H1 (cell line): ENCODE data around the gene MAD2L1BP. TPM values are rescaled to one million over a fixed set of nuclear protein-coding genes. Genes with fewer than 3 reads are reported as not detected.

Source experiments
- polyA plus RNA-seq, 7 experiments: library from polyadenylated mRNA; depleted of rRNA in 3 of 7; stranded (reverse) in 5 of 7; unstranded in 2 of 7; fragments of >200 nt in 5 of 7; fragments of 200-250 nt in 2 of 7; gene quantifications; 1 replicate in 5 of 7; 2 replicates in 1 of 7; 4 replicates in 1 of 7; pipeline versions ENCODE4 v1.2.1 to v1.2.3, GENCODE V29; 2011 to 2013; ENCODE audit warnings: missing spikeins in 2 of 7, mixed read lengths in 2 of 7
- total RNA-seq: library from RNA; stranded (reverse); fragmentation: NEBNext Ultra II Directional; extraction: Animal tissue kit (Norgen Biotek cat#: 25700); gene quantifications from 2 replicates; pipeline ENCODE4 v1.2.1, GENCODE V29; 2021

MAD2L1BP gene
- total and polyA plus RNA-seq, 2 of the 8 experiments (the other 6 are each of a cell fraction or from before 2014, with no cell fraction given) = 35.5 to 70.0 TPM

Other genes starting within 250 kb of the MAD2L1BP start
- gene ABCC10, start 208.3 kb upstream of the MAD2L1BP start, total RNA-seq = 21.0 and 24.6 TPM in 2 replicates
- gene ABCC10, start 208.3 kb upstream of the MAD2L1BP start, polyA plus RNA-seq (2011; rRNA removed) = 15.5 and 22.3 TPM in 2 replicates
- 0.37 and 0.67 TPM in 2 replicates for gene DLK2, start 180.3 kb upstream of the MAD2L1BP start, total RNA-seq
- 0.80 and 1.6 TPM in 2 replicates for gene DLK2, start 180.3 kb upstream of the MAD2L1BP start, polyA plus RNA-seq (2011; rRNA removed)
- 36.8 and 40.4 TPM in 2 replicates for gene TJAP1, start 158.3 kb upstream of the MAD2L1BP start, total RNA-seq
- 30.7 and 50.1 TPM in 2 replicates for gene TJAP1, start 158.3 kb upstream of the MAD2L1BP start, polyA plus RNA-seq (2011; rRNA removed)
- 0.26 and 0.69 TPM in 2 replicates for gene LRRC73, start 125.5 kb upstream of the MAD2L1BP start, total RNA-seq
- gene LRRC73, start 125.5 kb upstream of the MAD2L1BP start, polyA plus RNA-seq (2011; rRNA removed) = 0.24 and 0.25 TPM in 2 replicates
- 77.2 and 78.2 TPM in 2 replicates for gene YIPF3, start 118.9 kb upstream of the MAD2L1BP start, total RNA-seq
- gene YIPF3, start 118.9 kb upstream of the MAD2L1BP start, polyA plus RNA-seq (2011; rRNA removed) = 225 and 284 TPM in 2 replicates
- gene POLR1C, start 118.8 kb upstream of the MAD2L1BP start, total RNA-seq = 46.9 and 49.6 TPM in 2 replicates
- 30.0 and 42.9 TPM in 2 replicates for gene POLR1C, start 118.8 kb upstream of the MAD2L1BP start, polyA plus RNA-seq (2011; rRNA removed)
- gene XPO5, start 59.8 kb upstream of the MAD2L1BP start, total RNA-seq = 95.7 and 101 TPM in 2 replicates
- gene XPO5, start 59.8 kb upstream of the MAD2L1BP start, polyA plus RNA-seq (2011; rRNA removed) = 62.2 and 80.6 TPM in 2 replicates
- gene POLH, start 59.7 kb upstream of the MAD2L1BP start, total RNA-seq = 11.3 and 12.4 TPM in 2 replicates
- gene POLH, start 59.7 kb upstream of the MAD2L1BP start, polyA plus RNA-seq (2011; rRNA removed) = 3.8 and 5.8 TPM in 2 replicates
- 52.5 and 58.3 TPM in 2 replicates for gene GTPBP2, start 6.6 kb upstream of the MAD2L1BP start, total RNA-seq
- 86.1 and 88.3 TPM in 2 replicates for gene GTPBP2, start 6.6 kb upstream of the MAD2L1BP start, polyA plus RNA-seq (2011; rRNA removed)
- gene RSPH9, start 9.2 kb downstream of the MAD2L1BP start, total RNA-seq = 0.15 TPM in 1 of 2 replicates, not detected in the other
- 0.23 and 0.25 TPM in 2 replicates for gene RSPH9, start 9.2 kb downstream of the MAD2L1BP start, polyA plus RNA-seq (2011; rRNA removed)
- 48.3 and 52.1 TPM in 2 replicates for gene MRPS18A, start 52.0 kb downstream of the MAD2L1BP start, total RNA-seq
- gene MRPS18A, start 52.0 kb downstream of the MAD2L1BP start, polyA plus RNA-seq (2011; rRNA removed) = 121 and 129 TPM in 2 replicates
- 40.7 and 42.2 TPM in 2 replicates for gene VEGFA, start 134.4 kb downstream of the MAD2L1BP start, total RNA-seq
- gene VEGFA, start 134.4 kb downstream of the MAD2L1BP start, polyA plus RNA-seq (2011; rRNA removed) = 58.5 and 78.3 TPM in 2 replicates